Osteoblast (primary cell): ENCODE results near the gene NEK4. TPM values are rescaled to one million over a fixed set of nuclear protein-coding genes. Genes with fewer than 3 reads are reported as not detected.

ENCODE experiments used
- DNase-seq: peaks from one replicate; pipeline ENCODE4 v3.0.0; 2011; ENCODE audit warnings: low spot score, mixed read lengths; ENCODE audit not compliant: insufficient read length; ENCODE audit errors: missing footprints
- H2AFZ ChIP-seq: 2 replicates; pipeline ENCODE4 v1.6.0; 2011; ENCODE audit warnings: mild to moderate bottlenecking, low read length
- H3K27ac ChIP-seq: 2 replicates; pipeline ENCODE4 v1.5.1; 2011; ENCODE audit warnings: mild to moderate bottlenecking, low read depth, low read length, moderate library complexity
- H3K27me3 ChIP-seq: 2 replicates; pipeline ENCODE4 v1.6.0; 2012; ENCODE audit warnings: mild to moderate bottlenecking, control low read depth, inconsistent platforms, low read length, moderate library complexity; ENCODE audit not compliant: insufficient read depth
- H3K36me3 ChIP-seq: 2 replicates; pipeline ENCODE4 v1.5.1; 2011; ENCODE audit warnings: mild to moderate bottlenecking, low read length, control low read depth, moderate library complexity; ENCODE audit not compliant: insufficient read depth
- H3K4me1 ChIP-seq: 2 replicates; pipeline ENCODE4 v1.5.1; 2011; ENCODE audit warnings: mild to moderate bottlenecking, low read length, control low read depth, moderate library complexity; ENCODE audit not compliant: insufficient read depth
- H3K4me2 ChIP-seq: 2 replicates; pipeline ENCODE4 v1.6.0; 2011; ENCODE audit warnings: mild to moderate bottlenecking, low read length; ENCODE audit not compliant: insufficient read depth
- H3K4me3 ChIP-seq: fragments of 200-600 bp; sonication (generic); 3 replicates; pipeline ENCODE4 v1.5.1; 2012; ENCODE audit warnings: mild to moderate bottlenecking, low read length, inconsistent platforms; ENCODE audit not compliant: insufficient read depth
- H3K79me2 ChIP-seq: 2 replicates; pipeline ENCODE4 v1.6.0; 2012; ENCODE audit warnings: mild to moderate bottlenecking, low read length, control low read depth, inconsistent platforms; ENCODE audit not compliant: insufficient read depth
- H3K9me3 ChIP-seq: 2 replicates; pipeline ENCODE4 v1.5.1; 2011; ENCODE audit warnings: low read depth, low read length, control low read depth
- H4K20me1 ChIP-seq: 2 replicates; pipeline ENCODE4 v1.6.0; 2012; ENCODE audit warnings: mild to moderate bottlenecking, low read length, control low read depth; ENCODE audit not compliant: insufficient read depth
- total RNA-seq: library from RNA; depleted of rRNA; stranded (reverse); fragments of >200 nt; gene quantifications from 2 replicates; pipeline ENCODE4 v1.2.3, GENCODE V29; 2012
- TF ChIP-seq, protein P1 (sequence below): IDR thresholded peaks from 2 replicates; pipeline ENCODE4 v1.5.1; 2011; ENCODE audit warnings: mild to moderate bottlenecking, low read depth, low read length, moderate library complexity; ENCODE audit errors: extremely low read depth

The NEK4 gene
- total RNA-seq, 1 donor: 24.6 TPM

DNA sequence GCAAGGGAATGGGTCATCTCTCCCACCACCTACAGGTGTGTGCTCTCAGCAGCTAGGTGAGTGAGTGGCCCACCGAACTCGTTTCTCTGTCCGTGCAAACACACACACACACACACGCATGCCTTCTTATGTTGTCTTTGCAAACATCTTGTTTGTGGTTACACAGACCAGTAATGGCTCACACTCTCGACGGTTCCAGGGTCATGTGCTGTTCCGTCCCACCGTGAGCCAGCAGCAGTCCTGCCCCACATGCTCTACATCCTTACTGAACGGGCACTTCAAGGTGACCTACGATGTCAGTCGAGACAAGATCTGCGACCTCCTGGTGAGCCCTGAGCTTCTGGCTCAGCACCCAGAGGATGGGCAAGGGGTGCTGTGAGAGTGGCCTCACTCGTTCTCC is 11.0 kb upstream of the NEK4 start:
- Histone ChIP-seq H3K27ac (no peak overlapping the region), H3K79me2 (no peaks in the 10 kb centered on the region), H2AFZ (no peak overlapping the region), H3K27me3 (peaks cover 36% of the 10 kb centered on the region), H4K20me1 (no peaks in the 10 kb centered on the region), H3K4me1 (no peaks in the 10 kb centered on the region), H3K4me2 (no peak overlapping the region), H3K4me3 (no peak overlapping the region), H3K9me3 (no peaks in the 10 kb centered on the region), H3K36me3 (no peaks in the 10 kb centered on the region)
- TF ChIP-seq, protein P1, sequence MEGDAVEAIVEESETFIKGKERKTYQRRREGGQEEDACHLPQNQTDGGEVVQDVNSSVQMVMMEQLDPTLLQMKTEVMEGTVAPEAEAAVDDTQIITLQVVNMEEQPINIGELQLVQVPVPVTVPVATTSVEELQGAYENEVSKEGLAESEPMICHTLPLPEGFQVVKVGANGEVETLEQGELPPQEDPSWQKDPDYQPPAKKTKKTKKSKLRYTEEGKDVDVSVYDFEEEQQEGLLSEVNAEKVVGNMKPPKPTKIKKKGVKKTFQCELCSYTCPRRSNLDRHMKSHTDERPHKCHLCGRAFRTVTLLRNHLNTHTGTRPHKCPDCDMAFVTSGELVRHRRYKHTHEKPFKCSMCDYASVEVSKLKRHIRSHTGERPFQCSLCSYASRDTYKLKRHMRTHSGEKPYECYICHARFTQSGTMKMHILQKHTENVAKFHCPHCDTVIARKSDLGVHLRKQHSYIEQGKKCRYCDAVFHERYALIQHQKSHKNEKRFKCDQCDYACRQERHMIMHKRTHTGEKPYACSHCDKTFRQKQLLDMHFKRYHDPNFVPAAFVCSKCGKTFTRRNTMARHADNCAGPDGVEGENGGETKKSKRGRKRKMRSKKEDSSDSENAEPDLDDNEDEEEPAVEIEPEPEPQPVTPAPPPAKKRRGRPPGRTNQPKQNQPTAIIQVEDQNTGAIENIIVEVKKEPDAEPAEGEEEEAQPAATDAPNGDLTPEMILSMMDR: no peak
- DNase-seq: no peak

DNA sequence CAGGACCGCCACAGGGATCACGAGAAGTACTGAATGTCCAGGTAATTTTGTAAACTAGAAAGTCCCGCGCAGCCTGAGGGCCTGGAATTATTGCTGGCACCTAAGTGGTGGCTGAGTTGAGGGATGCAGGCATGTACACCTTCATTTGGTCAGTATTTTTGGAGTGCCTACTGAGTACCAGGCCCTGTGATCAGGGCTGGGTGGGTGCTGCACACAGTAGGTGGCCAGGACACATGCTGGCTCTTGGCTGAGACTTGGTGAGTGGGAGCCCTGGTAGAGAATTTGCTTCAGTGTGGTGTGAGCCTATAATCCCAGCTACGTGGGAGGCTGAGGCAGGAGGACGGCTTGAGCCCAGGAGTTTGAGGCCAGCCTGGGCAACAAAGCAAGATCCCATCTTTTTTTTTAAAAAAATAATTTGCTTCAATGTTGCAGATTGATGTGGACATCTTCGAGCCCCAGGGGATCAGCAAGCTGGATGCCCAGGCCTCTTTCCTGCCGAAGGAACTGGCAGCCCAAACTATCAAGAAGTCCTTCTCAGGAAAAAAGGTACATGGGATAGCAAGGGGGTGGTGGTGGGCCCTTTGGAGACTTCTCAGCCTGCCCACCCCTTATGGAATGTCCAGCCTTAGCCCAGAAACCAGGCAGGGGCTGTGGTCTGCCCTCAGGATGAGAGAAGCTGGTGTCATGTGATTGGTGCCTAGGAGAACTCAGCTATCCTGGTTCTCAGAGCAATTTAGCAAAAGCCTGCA is 9.3 kb upstream of the NEK4 start:
- no peaks in the 10 kb centered on the region for H4K20me1 ChIP-seq
- H3K27me3 ChIP-seq: peaks cover 33% of the 10 kb centered on the region
- H3K79me2 ChIP-seq: no peaks in the 10 kb centered on the region
- no peak overlapping the region for H2AFZ ChIP-seq
- no peak overlapping the region for H3K4me3 ChIP-seq
- no peak overlapping the region for H3K4me2 ChIP-seq
- H3K36me3 ChIP-seq: no peaks in the 10 kb centered on the region
- TF ChIP-seq, protein P1: no peak
- H3K27ac ChIP-seq: no peak overlapping the region
- no peaks in the 10 kb centered on the region for H3K9me3 ChIP-seq
- no peaks in the 10 kb centered on the region for H3K4me1 ChIP-seq
- DNase-seq: no peak

DNA sequence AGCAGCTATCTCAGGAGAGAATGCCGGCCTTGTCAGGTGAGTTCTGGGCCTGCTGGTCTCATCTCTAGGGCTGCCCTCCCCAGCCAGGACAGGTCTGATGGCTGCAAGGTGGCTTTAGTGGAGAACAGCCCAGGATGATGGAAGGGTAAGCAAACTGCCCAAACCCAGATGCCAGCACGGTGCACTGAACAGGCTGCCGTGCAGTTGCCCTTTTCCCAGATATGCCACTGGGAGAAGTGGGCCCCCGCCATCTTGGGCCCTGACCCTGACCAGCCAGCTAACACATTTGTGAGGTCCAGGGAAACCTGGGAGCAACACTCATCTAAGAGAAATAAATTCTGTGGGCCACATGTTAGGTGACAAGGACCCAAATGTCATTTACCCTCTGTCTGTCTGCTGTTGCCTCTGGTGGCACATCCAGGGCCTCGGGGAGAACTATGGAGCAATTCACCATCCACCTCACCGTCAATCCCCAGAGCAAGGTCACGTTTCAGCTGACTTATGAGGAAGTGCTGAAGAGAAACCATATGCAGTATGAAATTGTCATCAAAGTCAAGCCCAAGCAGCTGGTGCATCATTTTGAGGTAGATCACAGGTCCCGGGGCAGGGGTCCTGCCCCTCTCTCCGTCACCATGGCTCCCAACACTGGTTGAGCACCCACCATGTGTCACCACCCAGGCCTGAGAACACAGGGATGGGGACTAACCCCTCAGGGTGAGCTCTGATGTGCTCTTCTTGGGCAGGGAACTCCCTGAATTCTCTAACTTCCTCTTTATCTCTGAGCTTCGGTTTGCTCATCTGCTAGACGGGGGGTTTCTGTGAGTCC is 8.5 kb upstream of the NEK4 start:
- Histone ChIP-seq H3K4me1 (no peaks in the 10 kb centered on the region), H3K4me2 (no peak overlapping the region), H3K9me3 (no peaks in the 10 kb centered on the region), H3K27ac (no peak overlapping the region), H3K4me3 (no peak overlapping the region), H3K36me3 (no peaks in the 10 kb centered on the region), H3K27me3 (peaks cover 33% of the 10 kb centered on the region), H2AFZ (no peak overlapping the region), H4K20me1 (no peaks in the 10 kb centered on the region), H3K79me2 (no peaks in the 10 kb centered on the region)
- no peak for DNase-seq
- TF ChIP-seq, protein P1: no peak
